AG09309 (cell line): ENCODE measurements around the gene MOB3C.

ENCODE experiments used
- DNase-seq: peaks from one replicate; pipeline ENCODE4 v3.0.0-alpha.2; 2010; ENCODE audit warnings: low read depth
- H3K4me3 ChIP-seq: 2 replicates; pipeline ENCODE4 v1.5.1; 2011; ENCODE audit warnings: mild to moderate bottlenecking, low read depth, low read length, moderate library complexity; ENCODE audit not compliant: control insufficient read depth
- CTCF ChIP-seq: IDR thresholded peaks from 2 replicates; pipeline ENCODE4 v1.5.1; 2011; ENCODE audit warnings: mild to moderate bottlenecking, low read depth, low read length, inconsistent platforms; ENCODE audit not compliant: insufficient read depth, control insufficient read depth; ENCODE audit errors: missing control alignments

MOB3C gene

GRCh38 chr1:46568461-46568891, 48.1 kb downstream of the MOB3C start:
- no peak for DNase-seq
- TF ChIP-seq CTCF: no peak
- H3K4me3 ChIP-seq: no peak overlapping the region

GRCh38 chr1:46563341-46563740, 53.3 kb downstream of the MOB3C start:
- TF ChIP-seq CTCF: no peak
- no peak overlapping the region for H3K4me3 ChIP-seq
- DNase-seq: no peak

GRCh38 chr1:46562498-46562897, 54.1 kb downstream of the MOB3C start:
- no peak for DNase-seq
- TF ChIP-seq CTCF: no peak
- H3K4me3 ChIP-seq: no peak overlapping the region

GRCh38 chr1:46558966-46559365, 57.6 kb downstream of the MOB3C start:
- no peak for TF ChIP-seq CTCF
- DNase-seq: no peak
- no peak overlapping the region for H3K4me3 ChIP-seq

GRCh38 chr1:46558141-46558963, 58.3 kb downstream of the MOB3C start:
- TF ChIP-seq CTCF: no peak
- DNase-seq: no peak
- H3K4me3 ChIP-seq: no peak overlapping the region
